ENCODE measurements around the gene MEOX1.

- TF ChIP-seq EP300 (IDR thresholded peaks at IDR 0.05; ENCODE audit: borderline replicate concordance) (no peak), CEBPB (IDR thresholded peaks at IDR 0.05) (no peak), FOXM1 (IDR thresholded peaks at IDR 0.05; ENCODE audit: borderline replicate concordance, low read depth) (no peak), MAX (IDR thresholded peaks at IDR 0.05) (peak; percentile 37; the same call in 1 of the 2 replicates), USF1 (IDR thresholded peaks at IDR 0.05) (no peak), REST (IDR thresholded peaks at IDR 0.05; ENCODE audit: low read depth) (no peak), RAD21 (IDR thresholded peaks at IDR 0.05; ENCODE audit: low read depth) (peak; percentile 99), TAF1 (IDR thresholded peaks at IDR 0.05; ENCODE audit: low read depth) (no peak), TCF12 (IDR thresholded peaks at IDR 0.05; ENCODE audit: low read depth) (no peak), CREB1 (IDR thresholded peaks at IDR 0.05; ENCODE audit: low read depth) (no peak), NFIC (IDR thresholded peaks at IDR 0.05) (no peak)
These were observed 32.6 kb upstream of the MEOX1 start for GRCh38 chr17:43694081-43694870.
